ENCODE data around the gene UBE2D2.

GRCh38 chr5:139659695-139660101, 98.6 kb downstream of the UBE2D2 start:
- TF ChIP-seq CTCF (IDR thresholded peaks at IDR 0.05) (no peak), CBX2 (IDR thresholded peaks at IDR 0.05; ENCODE audit: borderline replicate concordance, low read depth) (no peak), SMC3 (IDR thresholded peaks at IDR 0.05) (no peak), POLR2A (IDR thresholded peaks at IDR 0.05; ENCODE audit: low read length) (no peak), RAD21 (conservative IDR thresholded peaks at IDR 0.05 in 1 of 2, IDR thresholded peaks at IDR 0.05 in 1 of 2) (no peak), ZNF302 (CRISPR knock-in tag; IDR thresholded peaks at IDR 0.05) (no peak), FOSL2 (IDR thresholded peaks at IDR 0.05) (no peak), FOSL2 (CRISPR knock-in tag; IDR thresholded peaks at IDR 0.05) (no peak), MAZ (IDR thresholded peaks at IDR 0.05; ENCODE audit: borderline replicate concordance, low read depth, low read length) (no peak), RFX5 (IDR thresholded peaks at IDR 0.05) (no peak), ZC3H11A (IDR thresholded peaks at IDR 0.05) (no peak), MAFK (IDR thresholded peaks at IDR 0.05; ENCODE audit: partially characterized antibody) (no peak)
- TF ChIP-seq, protein P1, sequence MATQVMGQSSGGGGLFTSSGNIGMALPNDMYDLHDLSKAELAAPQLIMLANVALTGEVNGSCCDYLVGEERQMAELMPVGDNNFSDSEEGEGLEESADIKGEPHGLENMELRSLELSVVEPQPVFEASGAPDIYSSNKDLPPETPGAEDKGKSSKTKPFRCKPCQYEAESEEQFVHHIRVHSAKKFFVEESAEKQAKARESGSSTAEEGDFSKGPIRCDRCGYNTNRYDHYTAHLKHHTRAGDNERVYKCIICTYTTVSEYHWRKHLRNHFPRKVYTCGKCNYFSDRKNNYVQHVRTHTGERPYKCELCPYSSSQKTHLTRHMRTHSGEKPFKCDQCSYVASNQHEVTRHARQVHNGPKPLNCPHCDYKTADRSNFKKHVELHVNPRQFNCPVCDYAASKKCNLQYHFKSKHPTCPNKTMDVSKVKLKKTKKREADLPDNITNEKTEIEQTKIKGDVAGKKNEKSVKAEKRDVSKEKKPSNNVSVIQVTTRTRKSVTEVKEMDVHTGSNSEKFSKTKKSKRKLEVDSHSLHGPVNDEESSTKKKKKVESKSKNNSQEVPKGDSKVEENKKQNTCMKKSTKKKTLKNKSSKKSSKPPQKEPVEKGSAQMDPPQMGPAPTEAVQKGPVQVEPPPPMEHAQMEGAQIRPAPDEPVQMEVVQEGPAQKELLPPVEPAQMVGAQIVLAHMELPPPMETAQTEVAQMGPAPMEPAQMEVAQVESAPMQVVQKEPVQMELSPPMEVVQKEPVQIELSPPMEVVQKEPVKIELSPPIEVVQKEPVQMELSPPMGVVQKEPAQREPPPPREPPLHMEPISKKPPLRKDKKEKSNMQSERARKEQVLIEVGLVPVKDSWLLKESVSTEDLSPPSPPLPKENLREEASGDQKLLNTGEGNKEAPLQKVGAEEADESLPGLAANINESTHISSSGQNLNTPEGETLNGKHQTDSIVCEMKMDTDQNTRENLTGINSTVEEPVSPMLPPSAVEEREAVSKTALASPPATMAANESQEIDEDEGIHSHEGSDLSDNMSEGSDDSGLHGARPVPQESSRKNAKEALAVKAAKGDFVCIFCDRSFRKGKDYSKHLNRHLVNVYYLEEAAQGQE (IDR thresholded peaks at IDR 0.05) = no peak
- TF ChIP-seq, protein P2, sequence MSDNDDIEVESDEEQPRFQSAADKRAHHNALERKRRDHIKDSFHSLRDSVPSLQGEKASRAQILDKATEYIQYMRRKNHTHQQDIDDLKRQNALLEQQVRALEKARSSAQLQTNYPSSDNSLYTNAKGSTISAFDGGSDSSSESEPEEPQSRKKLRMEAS (IDR thresholded peaks at IDR 0.05) = no peak
